HEK293 (cell line): ENCODE data around the gene NPAT.

Source experiments
- CTCF ChIA-PET: fragments of 350-600 bp; formaldehyde crosslinking; extraction: SDS; loops from one replicate; lab custom pipeline; 2021; ENCODE audit warnings: antibody characterized with exemption; lab: Yijun Ruan, JAX
- POLR2A ChIA-PET: fragments of 300-600 bp; formaldehyde crosslinking; extraction: SDS; loops from one replicate; lab custom pipeline; 2020; ENCODE audit warnings: antibody characterized with exemption, inconsistent platforms; lab: Yijun Ruan, JAX
- H3K27ac ChIP-seq: fragments of 200-500 bp; sonication (Bioruptor generic); 2 replicates; pipeline ENCODE4 v1.5.1; 2014; ENCODE audit warnings: low read depth, low read length, control low read depth, inconsistent platforms; ENCODE audit errors: extremely low read depth
- H3K36me3 ChIP-seq, 2 experiments: fragments of 200-500 bp in 1 of 2; sonication (Bioruptor generic) in 1 of 2; 1 replicate in 1 of 2; 2 replicates in 1 of 2; pipeline ENCODE4 v1.5.1; 2014 to 2017; ENCODE audit warnings: inconsistent platforms in 2 of 2, low read length in 2 of 2; ENCODE audit not compliant: control insufficient read depth in 2 of 2, insufficient read depth in 1 of 2
- H3K4me1 ChIP-seq: fragments of 200-500 bp; sonication (Bioruptor generic); 2 replicates; pipeline ENCODE4 v1.5.1; 2014; ENCODE audit warnings: mild to moderate bottlenecking, low read length, inconsistent platforms; ENCODE audit not compliant: control insufficient read depth, insufficient read depth
- H3K4me3 ChIP-seq: 2 replicates; pipeline ENCODE4 v1.5.1; 2011; ENCODE audit warnings: low read depth, mild to moderate bottlenecking, control low read depth, low read length, moderate library complexity
- H3K9me3 ChIP-seq: fragments of 200-500 bp; sonication (Bioruptor generic); 2 replicates; pipeline ENCODE4 v1.5.1; 2014; ENCODE audit warnings: low read depth, low read length, inconsistent platforms; ENCODE audit not compliant: control insufficient read depth, insufficient read depth
- INSM2 ChIP-seq: fragments of 450-650 bp; formaldehyde crosslinking; IDR thresholded peaks from 2 replicates; pipeline ENCODE4 v1.5.1; 2016; ENCODE audit warnings: missing biosample characterization, missing genetic modification characterization
- KLF10 ChIP-seq: fragments of 450-650 bp; IDR thresholded peaks from 2 replicates; pipeline ENCODE4 v1.5.1; 2018; ENCODE audit warnings: missing biosample characterization, mild to moderate bottlenecking, missing genetic modification characterization
- KLF8 ChIP-seq: fragments of 450-650 bp; formaldehyde crosslinking; IDR thresholded peaks from 2 replicates; pipeline ENCODE4 v1.5.1; 2016; ENCODE audit warnings: missing biosample characterization, missing genetic modification characterization
- SETDB1 ChIP-seq: IDR thresholded peaks from one replicate; pipeline ENCODE4 v1.6.1; 2017; ENCODE audit warnings: mild to moderate bottlenecking, low read length, moderate library complexity, mixed read lengths; ENCODE audit not compliant: insufficient read length
- ZBTB11 ChIP-seq: fragments of 450-650 bp; formaldehyde crosslinking; conservative IDR thresholded peaks from 2 replicates; pipeline ENCODE4 v1.5.1; 2016; ENCODE audit warnings: low read depth, missing biosample characterization, missing genetic modification characterization
- ZBTB7A ChIP-seq: fragments of 450-650 bp; formaldehyde crosslinking; IDR thresholded peaks from 2 replicates; pipeline ENCODE4 v1.5.1; 2016; ENCODE audit warnings: low read depth, missing biosample characterization, missing genetic modification characterization
- ZFHX2 ChIP-seq: fragments of 450-650 bp; formaldehyde crosslinking; conservative IDR thresholded peaks from 2 replicates; pipeline ENCODE4 v1.5.1; 2016; ENCODE audit warnings: missing biosample characterization, missing genetic modification characterization
- ZFP69B ChIP-seq: fragments of 450-650 bp; formaldehyde crosslinking; IDR thresholded peaks from 2 replicates; pipeline ENCODE4 v1.5.1; 2016; ENCODE audit warnings: missing biosample characterization, missing genetic modification characterization
- ZNF132 ChIP-seq: fragments of 450-650 bp; formaldehyde crosslinking; IDR thresholded peaks from 2 replicates; pipeline ENCODE4 v1.5.1; 2017; ENCODE audit warnings: missing biosample characterization, missing genetic modification characterization, borderline replicate concordance
- ZNF169 ChIP-seq: fragments of 450-650 bp; formaldehyde crosslinking; IDR thresholded peaks from 2 replicates; pipeline ENCODE4 v1.5.1; 2016; ENCODE audit warnings: missing biosample characterization, missing genetic modification characterization
- ZNF174 ChIP-seq: fragments of 450-650 bp; formaldehyde crosslinking; IDR thresholded peaks from 2 replicates; pipeline ENCODE4 v1.5.0; 2017; ENCODE audit warnings: missing biosample characterization, mild to moderate bottlenecking, missing genetic modification characterization
- ZNF202 ChIP-seq: fragments of 450-650 bp; formaldehyde crosslinking; IDR thresholded peaks from 2 replicates; pipeline ENCODE4 v1.5.1; 2016; ENCODE audit warnings: missing biosample characterization, missing genetic modification characterization, borderline replicate concordance
- ZNF211 ChIP-seq: fragments of 450-650 bp; formaldehyde crosslinking; IDR thresholded peaks from 2 replicates; pipeline ENCODE4 v1.5.1; 2016; ENCODE audit warnings: low read depth, missing biosample characterization, missing genetic modification characterization
- ZNF221 ChIP-seq: fragments of 450-650 bp; formaldehyde crosslinking; IDR thresholded peaks from 2 replicates; pipeline ENCODE4 v1.5.1; 2017; ENCODE audit warnings: missing biosample characterization, missing genetic modification characterization, borderline replicate concordance
- ZNF335 ChIP-seq: fragments of 450-650 bp; formaldehyde crosslinking; conservative IDR thresholded peaks from 2 replicates; pipeline ENCODE4 v1.5.1; 2016; ENCODE audit warnings: missing biosample characterization, missing genetic modification characterization
- ZNF514 ChIP-seq: fragments of 450-650 bp; formaldehyde crosslinking; IDR thresholded peaks from 2 replicates; pipeline ENCODE4 v1.5.1; 2016; ENCODE audit warnings: missing biosample characterization, missing genetic modification characterization
- ZNF624 ChIP-seq: fragments of 450-650 bp; formaldehyde crosslinking; IDR thresholded peaks from 2 replicates; pipeline ENCODE4 v1.5.1; 2017; ENCODE audit warnings: missing biosample characterization, missing genetic modification characterization
- ZNF768 ChIP-seq: fragments of 450-650 bp; formaldehyde crosslinking; IDR thresholded peaks from 2 replicates; pipeline ENCODE4 v1.5.1; 2018; ENCODE audit warnings: missing biosample characterization, mild to moderate bottlenecking, missing genetic modification characterization
- ZNF791 ChIP-seq: fragments of 450-650 bp; formaldehyde crosslinking; IDR thresholded peaks from 2 replicates; pipeline ENCODE4 v1.5.1; 2016; ENCODE audit warnings: missing biosample characterization, missing genetic modification characterization
- TF ChIP-seq, protein P1 (sequence below): sonication (generic); formaldehyde crosslinking; IDR thresholded peaks from 2 replicates; pipeline ENCODE4 v1.8.1; 2022; ENCODE audit warnings: mild to moderate bottlenecking, moderate library complexity, missing genetic modification reagents
- TF ChIP-seq, protein P2 (sequence below): fragments of 450-650 bp; formaldehyde crosslinking; IDR thresholded peaks from 2 replicates; pipeline ENCODE4 v1.5.1; 2017; ENCODE audit warnings: missing biosample characterization, missing genetic modification characterization

Gene NPAT

GRCh38 chr11:108147150-108147549 is 75.3 kb downstream of the NPAT start:
- ChIA-PET POLR2A (no interaction called here), CTCF (no interaction called here)
- Histone ChIP-seq H3K9me3 (no peaks in the 10 kb centered on the region), H3K27ac (no peak overlapping the region), H3K36me3 (peaks cover 26 to 96% of the 10 kb centered on the region in 2 experiments)
- TF ChIP-seq, protein P1, sequence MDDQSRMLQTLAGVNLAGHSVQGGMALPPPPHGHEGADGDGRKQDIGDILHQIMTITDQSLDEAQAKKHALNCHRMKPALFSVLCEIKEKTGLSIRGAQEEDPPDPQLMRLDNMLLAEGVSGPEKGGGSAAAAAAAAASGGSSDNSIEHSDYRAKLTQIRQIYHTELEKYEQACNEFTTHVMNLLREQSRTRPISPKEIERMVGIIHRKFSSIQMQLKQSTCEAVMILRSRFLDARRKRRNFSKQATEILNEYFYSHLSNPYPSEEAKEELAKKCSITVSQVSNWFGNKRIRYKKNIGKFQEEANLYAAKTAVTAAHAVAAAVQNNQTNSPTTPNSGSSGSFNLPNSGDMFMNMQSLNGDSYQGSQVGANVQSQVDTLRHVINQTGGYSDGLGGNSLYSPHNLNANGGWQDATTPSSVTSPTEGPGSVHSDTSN, result no peak
- TF ChIP-seq ZNF132 (tag by site-specific recombination) (no peak), ZNF174 (no peak), KLF10 (no peak), ZFP69B (tag by site-specific recombination) (no peak), INSM2 (tag by site-specific recombination) (no peak), ZNF768 (no peak), ZBTB11 (tag by site-specific recombination) (no peak), ZNF202 (no peak), ZNF211 (no peak), ZNF221 (tag by site-specific recombination) (no peak), ZNF624 (no peak), ZBTB7A (tag by site-specific recombination) (no peak)
- TF ChIP-seq, protein P2, sequence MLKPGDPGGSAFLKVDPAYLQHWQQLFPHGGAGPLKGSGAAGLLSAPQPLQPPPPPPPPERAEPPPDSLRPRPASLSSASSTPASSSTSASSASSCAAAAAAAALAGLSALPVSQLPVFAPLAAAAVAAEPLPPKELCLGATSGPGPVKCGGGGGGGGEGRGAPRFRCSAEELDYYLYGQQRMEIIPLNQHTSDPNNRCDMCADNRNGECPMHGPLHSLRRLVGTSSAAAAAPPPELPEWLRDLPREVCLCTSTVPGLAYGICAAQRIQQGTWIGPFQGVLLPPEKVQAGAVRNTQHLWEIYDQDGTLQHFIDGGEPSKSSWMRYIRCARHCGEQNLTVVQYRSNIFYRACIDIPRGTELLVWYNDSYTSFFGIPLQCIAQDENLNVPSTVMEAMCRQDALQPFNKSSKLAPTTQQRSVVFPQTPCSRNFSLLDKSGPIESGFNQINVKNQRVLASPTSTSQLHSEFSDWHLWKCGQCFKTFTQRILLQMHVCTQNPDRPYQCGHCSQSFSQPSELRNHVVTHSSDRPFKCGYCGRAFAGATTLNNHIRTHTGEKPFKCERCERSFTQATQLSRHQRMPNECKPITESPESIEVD (tag by site-specific recombination), result no peak
- TF ChIP-seq, all 188 proteins: peak for 0
- H3K4me1 ChIP-seq, result no peaks in the 10 kb centered on the region
- no peak overlapping the region for H3K4me3 ChIP-seq

DNA sequence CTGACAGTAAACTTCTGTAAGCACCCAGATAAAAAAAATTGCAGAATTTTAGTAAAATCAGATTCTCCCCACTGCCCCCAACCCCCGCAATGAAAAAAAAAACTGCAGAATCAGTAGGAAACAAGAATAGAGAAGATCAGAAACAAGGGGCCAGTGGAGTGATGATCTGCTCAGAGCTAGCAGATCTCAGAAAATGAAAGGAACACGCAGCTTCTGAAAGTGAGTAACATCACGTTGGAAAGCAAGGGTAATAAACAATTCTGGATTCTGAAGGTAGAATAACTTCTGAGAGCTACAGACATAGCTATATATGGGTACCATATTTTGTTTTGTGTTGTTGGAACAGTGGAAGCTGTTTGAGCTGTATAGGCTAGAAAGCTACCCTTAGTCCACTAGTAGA is 77.8 kb downstream of the NPAT start:
- CTCF ChIA-PET, result interaction anchor here (0.6 kb wide), 1 partner anchor 254 kb away, joined by 4 read pairs; no protein-coding TSS in a partner anchor
- Histone ChIP-seq H3K4me3 (no peak overlapping the region), H3K27ac (no peak overlapping the region), H3K4me1 (no peaks in the 10 kb centered on the region), H3K9me3 (no peaks in the 10 kb centered on the region), H3K36me3 (peaks cover 21 to 97% of the 10 kb centered on the region in 2 experiments)
- TF ChIP-seq ZNF335 (tag by site-specific recombination) (no peak), KLF8 (no peak), ZNF791 (tag by site-specific recombination) (no peak), SETDB1 (no peak), ZNF514 (no peak), ZFHX2 (no peak), ZNF169 (no peak)
- POLR2A ChIA-PET, result no interaction called here
